ENCODE measurements around the gene TNFRSF11A.

The TNFRSF11A gene

DNA sequence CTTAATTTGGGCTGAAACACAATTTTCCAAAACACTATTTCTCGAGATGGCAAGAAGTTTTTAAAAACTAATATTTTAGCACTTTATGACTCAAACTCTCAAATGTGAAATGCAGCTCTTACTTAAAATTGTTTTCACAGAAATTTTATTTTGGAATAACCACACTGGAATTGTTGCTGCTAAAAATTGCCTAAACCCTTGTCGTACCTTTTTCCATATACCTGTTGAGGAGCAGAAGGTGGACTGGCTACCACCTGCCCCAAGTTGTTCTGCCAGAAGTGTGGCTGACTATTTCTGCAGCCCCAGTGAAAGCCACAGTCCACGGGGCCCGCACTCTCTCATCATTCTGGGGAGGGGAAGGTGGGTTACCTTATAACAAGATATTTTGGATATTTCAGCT, 23.4 kb downstream of the TNFRSF11A start:
- TF ChIP-seq NFIC (IDR thresholded peaks at IDR 0.05) (no peak), EP300 (IDR thresholded peaks at IDR 0.05; ENCODE audit: borderline replicate concordance) (no peak), FOXM1 (IDR thresholded peaks at IDR 0.05; ENCODE audit: borderline replicate concordance, low read depth) (no peak), MAX (IDR thresholded peaks at IDR 0.05) (no peak), EGR1 (IDR thresholded peaks at IDR 0.05) (no peak), ZBTB7A (IDR thresholded peaks at IDR 0.05; ENCODE audit: low read depth) (no peak), RAD21 (IDR thresholded peaks at IDR 0.05; ENCODE audit: low read depth) (no peak), REST (IDR thresholded peaks at IDR 0.05; ENCODE audit: low read depth) (no peak), TCF12 (IDR thresholded peaks at IDR 0.05; ENCODE audit: low read depth) (no peak), TEAD4 (IDR thresholded peaks at IDR 0.05) (no peak), TAF1 (IDR thresholded peaks at IDR 0.05; ENCODE audit: low read depth) (no peak), CEBPB (IDR thresholded peaks at IDR 0.05) (no peak), CREB1 (IDR thresholded peaks at IDR 0.05; ENCODE audit: low read depth) (no peak), YY1 (IDR thresholded peaks at IDR 0.05; ENCODE audit: low read depth) (no peak)
- TF ChIP-seq, protein P1, sequence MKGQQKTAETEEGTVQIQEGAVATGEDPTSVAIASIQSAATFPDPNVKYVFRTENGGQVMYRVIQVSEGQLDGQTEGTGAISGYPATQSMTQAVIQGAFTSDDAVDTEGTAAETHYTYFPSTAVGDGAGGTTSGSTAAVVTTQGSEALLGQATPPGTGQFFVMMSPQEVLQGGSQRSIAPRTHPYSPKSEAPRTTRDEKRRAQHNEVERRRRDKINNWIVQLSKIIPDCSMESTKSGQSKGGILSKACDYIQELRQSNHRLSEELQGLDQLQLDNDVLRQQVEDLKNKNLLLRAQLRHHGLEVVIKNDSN (IDR thresholded peaks at IDR 0.05): no peak

DNA sequence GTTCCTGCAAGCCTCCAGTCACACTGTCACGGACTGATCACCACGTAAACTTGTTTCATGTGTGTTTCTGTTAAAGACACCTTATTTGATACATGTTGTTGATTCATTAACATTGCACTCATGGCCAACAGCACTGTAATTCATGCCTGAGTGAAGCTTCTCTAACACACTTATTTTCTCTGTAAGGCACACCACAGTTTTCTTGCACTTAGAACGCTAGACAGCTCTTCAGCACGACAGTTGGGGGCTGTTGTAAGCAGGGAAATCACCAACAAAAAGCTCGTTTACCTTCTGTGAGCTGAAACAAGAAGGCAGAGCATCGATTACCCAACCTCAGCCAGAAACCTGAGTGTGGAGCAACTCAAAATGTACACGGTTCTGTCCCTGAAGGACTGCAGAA, 28.1 kb downstream of the TNFRSF11A start:
- TF ChIP-seq REST (IDR thresholded peaks at IDR 0.05; ENCODE audit: low read depth) (no peak), FOXM1 (IDR thresholded peaks at IDR 0.05; ENCODE audit: borderline replicate concordance, low read depth) (no peak), ZBTB7A (IDR thresholded peaks at IDR 0.05; ENCODE audit: low read depth) (no peak), YY1 (IDR thresholded peaks at IDR 0.05; ENCODE audit: low read depth) (no peak), CEBPB (IDR thresholded peaks at IDR 0.05) (no peak), RAD21 (IDR thresholded peaks at IDR 0.05; ENCODE audit: low read depth) (no peak)

GRCh38 chr18:62354151-62354550, 29.0 kb downstream of the TNFRSF11A start:
- no peak for TF ChIP-seq ZBTB7A (IDR thresholded peaks at IDR 0.05; ENCODE audit: low read depth)
- no peak for TF ChIP-seq RAD21 (IDR thresholded peaks at IDR 0.05; ENCODE audit: low read depth)
- TF ChIP-seq REST (IDR thresholded peaks at IDR 0.05; ENCODE audit: low read depth): no peak
- no peak for TF ChIP-seq TCF12 (IDR thresholded peaks at IDR 0.05; ENCODE audit: low read depth)
- TF ChIP-seq, protein P1 (IDR thresholded peaks at IDR 0.05): no peak
- TF ChIP-seq FOXM1 (IDR thresholded peaks at IDR 0.05; ENCODE audit: borderline replicate concordance, low read depth): no peak
- TF ChIP-seq CREB1 (IDR thresholded peaks at IDR 0.05; ENCODE audit: low read depth): no peak

DNA sequence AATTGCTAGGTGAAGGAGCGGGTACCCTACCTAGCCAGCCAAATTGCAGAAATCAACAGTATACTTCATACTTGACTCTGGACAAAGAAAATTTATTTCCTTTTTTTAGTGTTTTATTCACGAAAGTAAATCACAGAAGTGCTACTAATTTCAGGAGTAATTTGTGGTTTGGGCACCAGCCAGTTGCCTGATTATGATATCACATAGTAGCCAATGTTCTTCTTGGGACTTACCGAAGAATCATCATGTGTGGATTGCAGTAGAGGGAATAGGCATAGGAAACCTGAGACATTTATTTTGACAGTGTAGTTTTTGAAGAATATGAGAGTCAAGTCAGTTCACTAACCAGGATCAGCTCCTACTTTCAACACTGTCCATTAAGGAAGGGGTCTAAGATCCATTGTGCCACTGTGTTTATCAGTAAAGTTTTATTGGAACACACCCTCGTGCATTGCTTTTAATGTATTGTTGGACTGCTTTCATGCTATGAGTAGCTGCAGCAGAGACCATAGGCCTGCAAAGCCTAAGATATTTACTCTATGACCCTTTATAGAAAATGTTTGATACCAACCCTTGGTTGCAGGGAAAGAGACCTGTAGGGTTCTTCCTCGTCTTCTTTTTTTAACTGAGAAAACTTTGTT, 32.1 kb downstream of the TNFRSF11A start:
- TF ChIP-seq TAF1 (IDR thresholded peaks at IDR 0.05; ENCODE audit: low read depth) (no peak), RAD21 (IDR thresholded peaks at IDR 0.05; ENCODE audit: low read depth) (no peak), EP300 (IDR thresholded peaks at IDR 0.05; ENCODE audit: borderline replicate concordance) (no peak), NFIC (IDR thresholded peaks at IDR 0.05) (no peak), TEAD4 (IDR thresholded peaks at IDR 0.05) (no peak), CEBPB (IDR thresholded peaks at IDR 0.05) (no peak), REST (IDR thresholded peaks at IDR 0.05; ENCODE audit: low read depth) (no peak), CREB1 (IDR thresholded peaks at IDR 0.05; ENCODE audit: low read depth) (no peak), ZBTB7A (IDR thresholded peaks at IDR 0.05; ENCODE audit: low read depth) (no peak), YY1 (IDR thresholded peaks at IDR 0.05; ENCODE audit: low read depth) (no peak), MAX (IDR thresholded peaks at IDR 0.05) (no peak)
- TF ChIP-seq, protein P1 (IDR thresholded peaks at IDR 0.05): no peak

Data from Ishikawa (cell line).